Measurements from ENCODE around the gene IP6K3.

GRCh38 chr6:33724102-33725023 is 22.3 kb downstream of the IP6K3 start:
- TF ChIP-seq CTCF (IDR thresholded peaks at IDR 0.05) (no peak), POLR2A (IDR thresholded peaks at IDR 0.05) (no peak), POLR2AphosphoS5 (IDR thresholded peaks at IDR 0.05) (no peak)
